ENCODE results near the gene CDV3. TPM values are rescaled to one million over a fixed set of nuclear protein-coding genes. Genes with fewer than 3 reads are reported as not detected.

Gene CDV3
- polyA plus RNA-seq, 1 donor (not counting 4 experiments of a cell fraction or from before 2014, with no cell fraction given): 150 TPM

- Histone ChIP-seq H3K4me2 (ENCODE audit: control insufficient read depth, extremely low read depth, insufficient read depth, low read depth, low read length) (no peak overlapping the region), H3K4me3 (ENCODE audit: control insufficient read depth in 2 of 3, extremely low read depth in 1 of 3, insufficient read depth in 2 of 3, low read depth in 1 of 3, low read length in 3 of 3) (no peak overlapping the region), H3K4me1 (ENCODE audit: control insufficient read depth, extremely low read depth, insufficient read depth, low read length) (no peaks in the 10 kb centered on the region), H3K9ac (ENCODE audit: control insufficient read depth, extremely low read depth, insufficient read depth, low read length) (no peak overlapping the region), H3K9me3 (ENCODE audit: control insufficient read depth, low read depth, low read length) (no peaks in the 10 kb centered on the region), H4K20me1 (ENCODE audit: control insufficient read depth, extremely low read depth, insufficient read depth, low read length) (no peaks in the 10 kb centered on the region), H3K36me3 (ENCODE audit: control insufficient read depth in 2 of 2, extremely low read depth in 1 of 2, insufficient read depth in 2 of 2, low read length in 2 of 2) (peaks cover 1 to 4% of the 10 kb centered on the region in 2 experiments), H2AFZ (ENCODE audit: control insufficient read depth, low read length) (no peak overlapping the region), H3K27ac (ENCODE audit: control insufficient read depth, insufficient read depth, low read length) (no peak overlapping the region), H3K79me2 (ENCODE audit: control insufficient read depth, insufficient read depth, low read length) (no peaks in the 10 kb centered on the region), H3K9me1 (ENCODE audit: control insufficient read depth, extremely low read depth, insufficient read depth, low read length) (no peaks in the 10 kb centered on the region), H3K27me3 (ENCODE audit: control insufficient read depth, extremely low read depth, insufficient read depth, low read length) (no peaks in the 10 kb centered on the region)
- DNase-seq (ENCODE audit: low read depth, low spot score): no peak
- dilution Hi-C loops (cut with MboI; ENCODE audit: extremely low pct_ligation_motif_present, low sequenced_read_pairs): no loop called here
- no peak for TF ChIP-seq EZH2 (IDR thresholded peaks at IDR 0.05; ENCODE audit: low read length)
- no peak for TF ChIP-seq CTCF (optimal IDR thresholded peaks at IDR 0.05 in 1 of 3, IDR thresholded peaks at IDR 0.05 in 1 of 3, conservative IDR thresholded peaks at IDR 0.05 in 1 of 3; ENCODE audit: extremely low read depth in 1 of 3, insufficient read depth in 2 of 3, low read length in 3 of 3)
- FAIRE-seq: no peak
Measured at GRCh38 chr3:133610031-133610430, 36.5 kb downstream of the CDV3 start.

GRCh38 chr3:133611534-133611933 lies 38.0 kb downstream of the CDV3 start:
- peaks cover 6 to 7% of the 10 kb centered on the region in 2 experiments for H3K36me3 ChIP-seq (ENCODE audit: control insufficient read depth in 2 of 2, extremely low read depth in 1 of 2, insufficient read depth in 2 of 2, low read length in 2 of 2)

More at GRCh38 chr3:133611534-133611933, 38.0 kb downstream of the CDV3 start:
- H3K9me3 ChIP-seq (ENCODE audit: control insufficient read depth, low read depth, low read length): no peaks in the 10 kb centered on the region
- no peak overlapping the region for H3K4me3 ChIP-seq (ENCODE audit: control insufficient read depth in 2 of 3, extremely low read depth in 1 of 3, insufficient read depth in 2 of 3, low read depth in 1 of 3, low read length in 3 of 3)
- dilution Hi-C loops (cut with MboI; ENCODE audit: extremely low pct_ligation_motif_present, low sequenced_read_pairs): no loop called here
- TF ChIP-seq EZH2 (IDR thresholded peaks at IDR 0.05; ENCODE audit: low read length): no peak
- TF ChIP-seq CTCF (optimal IDR thresholded peaks at IDR 0.05 in 1 of 3, IDR thresholded peaks at IDR 0.05 in 1 of 3, conservative IDR thresholded peaks at IDR 0.05 in 1 of 3; ENCODE audit: extremely low read depth in 1 of 3, insufficient read depth in 2 of 3, low read length in 3 of 3): no peak
- no peaks in the 10 kb centered on the region for H4K20me1 ChIP-seq (ENCODE audit: control insufficient read depth, extremely low read depth, insufficient read depth, low read length)
- no peaks in the 10 kb centered on the region for H3K9me1 ChIP-seq (ENCODE audit: control insufficient read depth, extremely low read depth, insufficient read depth, low read length)
- H3K9ac ChIP-seq (ENCODE audit: control insufficient read depth, extremely low read depth, insufficient read depth, low read length): no peak overlapping the region
- no peak overlapping the region for H2AFZ ChIP-seq (ENCODE audit: control insufficient read depth, low read length)
- H3K27me3 ChIP-seq (ENCODE audit: control insufficient read depth, extremely low read depth, insufficient read depth, low read length): no peaks in the 10 kb centered on the region
- no peak for DNase-seq (ENCODE audit: low read depth, low spot score)
- no peak overlapping the region for H3K4me2 ChIP-seq (ENCODE audit: control insufficient read depth, extremely low read depth, insufficient read depth, low read depth, low read length)
- no peaks in the 10 kb centered on the region for H3K4me1 ChIP-seq (ENCODE audit: control insufficient read depth, extremely low read depth, insufficient read depth, low read length)
- no peaks in the 10 kb centered on the region for H3K79me2 ChIP-seq (ENCODE audit: control insufficient read depth, insufficient read depth, low read length)
- FAIRE-seq: no peak
- no peak overlapping the region for H3K27ac ChIP-seq (ENCODE audit: control insufficient read depth, insufficient read depth, low read length)

Measured in keratinocyte (primary cell).